ENCODE results near the gene PSG6.

GRCh38 chr19:42961119-42961518, 43.4 kb upstream of the PSG6 start:
- TF ChIP-seq EZH2 (IDR thresholded peaks at IDR 0.05; ENCODE audit: low read length), result no peak
- TF ChIP-seq CTCF (optimal IDR thresholded peaks at IDR 0.05 in 1 of 3, IDR thresholded peaks at IDR 0.05 in 1 of 3, conservative IDR thresholded peaks at IDR 0.05 in 1 of 3; ENCODE audit: extremely low read depth in 1 of 3, insufficient read depth in 2 of 3, low read length in 3 of 3), result no peak
